ENCODE measurements around the gene PRAMEF15.
"Not testable (repeated sequence)": the region's sequence is repeated elsewhere in the genome, so short reads cannot be mapped to it uniquely, and the experiment has no call there.

The PRAMEF15 gene

DNA sequence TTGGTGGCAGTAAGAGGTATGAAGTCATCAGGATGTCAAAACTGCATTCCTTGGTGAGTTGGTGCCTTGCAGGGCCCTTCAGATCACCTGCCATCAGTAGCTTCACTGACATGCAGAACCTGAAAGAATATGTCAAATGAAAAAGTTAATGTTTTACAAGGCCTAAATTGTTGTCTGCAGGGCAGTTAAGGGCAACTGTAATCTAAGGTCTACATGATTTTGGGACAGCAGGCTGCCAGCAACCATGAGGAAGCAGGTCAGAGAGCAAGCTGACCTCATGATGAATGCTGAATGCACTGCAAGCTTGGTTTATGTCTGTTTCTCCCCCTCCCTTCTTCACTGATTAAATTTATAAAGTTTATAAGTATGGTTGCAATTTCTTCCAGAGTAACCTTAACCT lies 13.2 kb upstream of the PRAMEF15 start:
- H2AFZ ChIP-seq (ENCODE audit: low read length); H3K79me2 ChIP-seq (ENCODE audit: insufficient read depth, low read length); H3K27me3 ChIP-seq (ENCODE audit: insufficient read depth, low read length, poor library complexity, severe bottlenecking); H3K9me3 ChIP-seq (ENCODE audit: insufficient read depth, low read depth, low read length); H3K9ac ChIP-seq (ENCODE audit: low read depth, low read length, poor library complexity, severe bottlenecking); H3K4me1 ChIP-seq (ENCODE audit: insufficient read depth, low read length, poor library complexity, severe bottlenecking); H3K9me2 ChIP-seq (replicated peaks; ENCODE audit: low read depth, low read length); H3K4me3 ChIP-seq (ENCODE audit: low read length, poor library complexity, severe bottlenecking); H3K36me3 ChIP-seq (ENCODE audit: insufficient read depth, low read length); H3F3A ChIP-seq (ENCODE audit: low read depth); H3K4me2 ChIP-seq (ENCODE audit: low read depth, low read length, poor library complexity, severe bottlenecking); H4K20me1 ChIP-seq (ENCODE audit: insufficient read depth, low read length, poor library complexity, severe bottlenecking): not testable (repeated sequence)

GRCh38 chr1:13303239-13303638 lies 12.1 kb upstream of the PRAMEF15 start, which contains the start of gene PRAMEF33:
Gene PRAMEF33, plus strand, starts transcription at chr1:13303539. Its CDS starts 2,416 bp downstream, at chr1:13305955.
- H3K9ac ChIP-seq (ENCODE audit: low read depth, low read length, poor library complexity, severe bottlenecking); H4K20me1 ChIP-seq (ENCODE audit: insufficient read depth, low read length, poor library complexity, severe bottlenecking); H2AFZ ChIP-seq (ENCODE audit: low read length); H3K4me3 ChIP-seq (ENCODE audit: low read length, poor library complexity, severe bottlenecking); H3K27me3 ChIP-seq (ENCODE audit: insufficient read depth, low read length, poor library complexity, severe bottlenecking); H3K9me3 ChIP-seq (ENCODE audit: insufficient read depth, low read depth, low read length); H3K36me3 ChIP-seq (ENCODE audit: insufficient read depth, low read length); H3F3A ChIP-seq (ENCODE audit: low read depth); H3K79me2 ChIP-seq (ENCODE audit: insufficient read depth, low read length); H3K9me2 ChIP-seq (replicated peaks; ENCODE audit: low read depth, low read length); H3K4me2 ChIP-seq (ENCODE audit: low read depth, low read length, poor library complexity, severe bottlenecking); H3K4me1 ChIP-seq (ENCODE audit: insufficient read depth, low read length, poor library complexity, severe bottlenecking): not testable (repeated sequence)

DNA sequence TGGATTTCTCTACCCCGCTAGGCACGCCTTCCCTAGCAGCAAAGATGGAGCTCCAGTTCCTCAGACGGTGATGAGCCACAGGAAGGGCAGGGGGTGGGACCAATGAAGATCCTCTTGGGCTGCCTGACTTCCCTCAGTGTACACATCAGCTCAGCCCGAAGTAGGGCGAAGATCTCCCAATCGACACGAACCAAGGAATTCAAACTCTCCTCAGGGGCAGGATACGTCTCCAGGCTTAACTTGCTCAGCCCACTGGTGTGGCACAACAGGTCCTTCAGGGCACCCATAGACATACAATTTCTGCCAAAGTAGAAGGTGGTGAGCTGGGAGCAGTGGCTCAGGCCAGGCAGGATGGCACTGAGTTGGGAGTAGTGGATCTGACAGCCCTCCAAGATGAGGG lies 27.1 kb downstream of the PRAMEF15 start:
- not testable (repeated sequence) for H3K4me3 ChIP-seq (ENCODE audit: low read length, poor library complexity, severe bottlenecking); H3K36me3 ChIP-seq (ENCODE audit: insufficient read depth, low read length); H3K79me2 ChIP-seq (ENCODE audit: insufficient read depth, low read length); H3K27me3 ChIP-seq (ENCODE audit: insufficient read depth, low read length, poor library complexity, severe bottlenecking); H3K9me3 ChIP-seq (ENCODE audit: insufficient read depth, low read depth, low read length); H3K9me2 ChIP-seq (replicated peaks; ENCODE audit: low read depth, low read length); H3K4me2 ChIP-seq (ENCODE audit: low read depth, low read length, poor library complexity, severe bottlenecking); H4K20me1 ChIP-seq (ENCODE audit: insufficient read depth, low read length, poor library complexity, severe bottlenecking); H3F3A ChIP-seq (ENCODE audit: low read depth); H2AFZ ChIP-seq (ENCODE audit: low read length); H3K9ac ChIP-seq (ENCODE audit: low read depth, low read length, poor library complexity, severe bottlenecking); H3K4me1 ChIP-seq (ENCODE audit: insufficient read depth, low read length, poor library complexity, severe bottlenecking)

GRCh38 chr1:13347034-13347433 lies 31.7 kb downstream of the PRAMEF15 start, which contains the start of gene PRAMEF14:
Gene PRAMEF14, minus strand, starts transcription at chr1:13347134. Its CDS starts 1,820 bp downstream, at chr1:13345314.
- not testable (repeated sequence) for H3K4me1 ChIP-seq (ENCODE audit: insufficient read depth, low read length, poor library complexity, severe bottlenecking); H3F3A ChIP-seq (ENCODE audit: low read depth); H3K4me2 ChIP-seq (ENCODE audit: low read depth, low read length, poor library complexity, severe bottlenecking); H2AFZ ChIP-seq (ENCODE audit: low read length); H3K9ac ChIP-seq (ENCODE audit: low read depth, low read length, poor library complexity, severe bottlenecking); H3K79me2 ChIP-seq (ENCODE audit: insufficient read depth, low read length); H3K36me3 ChIP-seq (ENCODE audit: insufficient read depth, low read length); H4K20me1 ChIP-seq (ENCODE audit: insufficient read depth, low read length, poor library complexity, severe bottlenecking); H3K4me3 ChIP-seq (ENCODE audit: low read length, poor library complexity, severe bottlenecking); H3K9me2 ChIP-seq (replicated peaks; ENCODE audit: low read depth, low read length); H3K27me3 ChIP-seq (ENCODE audit: insufficient read depth, low read length, poor library complexity, severe bottlenecking); H3K9me3 ChIP-seq (ENCODE audit: insufficient read depth, low read depth, low read length)

GRCh38 chr1:13353476-13353875 lies 38.1 kb downstream of the PRAMEF15 start:
- not testable (repeated sequence) for H3K4me1 ChIP-seq (ENCODE audit: insufficient read depth, low read length, poor library complexity, severe bottlenecking); H3K27me3 ChIP-seq (ENCODE audit: insufficient read depth, low read length, poor library complexity, severe bottlenecking); H3K9ac ChIP-seq (ENCODE audit: low read depth, low read length, poor library complexity, severe bottlenecking); H2AFZ ChIP-seq (ENCODE audit: low read length); H3F3A ChIP-seq (ENCODE audit: low read depth); H4K20me1 ChIP-seq (ENCODE audit: insufficient read depth, low read length, poor library complexity, severe bottlenecking); H3K79me2 ChIP-seq (ENCODE audit: insufficient read depth, low read length); H3K4me2 ChIP-seq (ENCODE audit: low read depth, low read length, poor library complexity, severe bottlenecking); H3K36me3 ChIP-seq (ENCODE audit: insufficient read depth, low read length); H3K9me3 ChIP-seq (ENCODE audit: insufficient read depth, low read depth, low read length); H3K9me2 ChIP-seq (replicated peaks; ENCODE audit: low read depth, low read length); H3K4me3 ChIP-seq (ENCODE audit: low read length, poor library complexity, severe bottlenecking)

DNA sequence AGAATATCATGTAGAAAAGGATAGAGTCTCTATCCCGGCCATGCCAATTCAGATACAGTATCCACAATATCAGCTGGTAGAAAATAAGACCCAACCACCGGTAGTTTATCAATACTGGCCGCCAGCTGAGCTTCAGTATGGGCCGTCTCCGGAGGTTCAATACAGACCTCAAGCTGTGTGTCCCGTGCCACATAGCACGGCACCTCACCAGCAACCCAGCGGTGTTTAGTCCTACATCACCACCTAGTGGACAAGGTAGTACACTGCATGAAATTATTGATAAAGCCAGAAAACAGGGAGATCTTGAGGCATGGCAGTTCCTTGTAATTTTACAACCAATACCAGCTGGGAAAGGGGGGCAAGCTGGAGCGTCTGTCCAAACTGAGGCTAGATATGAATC lies 39.1 kb downstream of the PRAMEF15 start:
- not testable (repeated sequence) for H3K9me2 ChIP-seq (replicated peaks; ENCODE audit: low read depth, low read length); H3K4me2 ChIP-seq (ENCODE audit: low read depth, low read length, poor library complexity, severe bottlenecking); H3K4me1 ChIP-seq (ENCODE audit: insufficient read depth, low read length, poor library complexity, severe bottlenecking); H4K20me1 ChIP-seq (ENCODE audit: insufficient read depth, low read length, poor library complexity, severe bottlenecking); H3F3A ChIP-seq (ENCODE audit: low read depth); H3K9me3 ChIP-seq (ENCODE audit: insufficient read depth, low read depth, low read length); H3K79me2 ChIP-seq (ENCODE audit: insufficient read depth, low read length); H3K27me3 ChIP-seq (ENCODE audit: insufficient read depth, low read length, poor library complexity, severe bottlenecking); H3K36me3 ChIP-seq (ENCODE audit: insufficient read depth, low read length); H3K9ac ChIP-seq (ENCODE audit: low read depth, low read length, poor library complexity, severe bottlenecking); H2AFZ ChIP-seq (ENCODE audit: low read length); H3K4me3 ChIP-seq (ENCODE audit: low read length, poor library complexity, severe bottlenecking)

Measured in Loucy (cell line).